NOMO-1 treated with DMSO at 0.1 percent for 48 hours (cell line): ENCODE data around the gene CPSF7.
"Not testable (repeated sequence)": the region's sequence is repeated elsewhere in the genome, so short reads cannot be mapped to it uniquely, and the experiment has no call there.

Source experiments
- DNase-seq: peaks from one replicate; lab custom pipeline; 2025; ENCODE audit not compliant: unreplicated experiment; lab: John Stamatoyannopoulos, UW

CPSF7 gene

GRCh38 chr11:61429691-61430582, at the start of gene CPSF7, which contains the start of gene SDHAF2:
CPSF7 (minus strand) TSS chr11:61429975; CDS start chr11:61429235, 740 bp downstream.
SDHAF2 (plus strand) TSS chr11:61430124; CDS start chr11:61430147, 23 bp downstream.
- DNase-seq, result peak; percentile 92

DNA sequence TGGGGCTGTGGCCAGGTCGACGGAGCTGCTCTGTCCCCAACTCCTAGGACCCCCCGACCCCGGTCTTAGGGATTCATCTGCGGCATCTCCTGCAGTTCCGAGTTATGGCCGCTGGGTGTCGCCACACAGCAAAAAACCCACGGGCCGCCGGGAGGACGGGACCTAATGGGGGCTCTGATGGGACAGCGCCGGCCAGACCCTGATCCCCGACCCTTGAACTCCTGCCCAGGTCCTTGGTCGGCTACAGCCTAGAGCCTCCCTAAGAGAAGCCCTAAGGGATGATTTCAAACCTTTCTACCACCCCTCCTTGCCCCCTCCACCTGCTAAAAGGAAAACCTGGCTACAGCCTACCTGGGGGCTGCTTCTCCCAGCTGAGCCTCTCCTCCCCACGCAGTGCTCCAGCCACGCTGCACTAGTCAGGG, 48.0 kb upstream of the CPSF7 start:
- DNase-seq, result peak; percentile 12

GRCh38 chr11:61477126-61477525, 47.4 kb upstream of the CPSF7 start:
- DNase-seq, result no peak

DNA sequence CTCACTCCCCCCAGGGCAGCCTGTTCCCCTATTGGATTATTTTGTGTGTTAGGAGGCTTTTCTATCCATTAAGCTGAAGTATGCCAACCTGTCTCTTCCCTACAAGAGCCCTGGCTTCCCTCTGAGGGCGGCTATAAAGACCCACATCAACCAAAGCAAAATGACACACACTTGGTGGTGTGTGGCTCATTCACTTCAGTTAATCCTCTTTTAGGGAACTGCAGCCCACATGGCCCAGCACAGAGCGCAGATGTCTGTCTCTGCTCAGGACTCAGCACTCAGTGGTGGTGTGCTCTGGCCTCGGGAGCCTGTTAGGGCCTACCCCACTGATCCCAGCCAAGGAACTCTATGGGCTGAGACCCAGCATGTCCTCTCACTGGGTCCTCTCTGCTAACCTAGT, 46.6 kb upstream of the CPSF7 start:
- DNase-seq, result no peak

- DNase-seq, result no peak
These were observed 45.7 kb upstream of the CPSF7 start for GRCh38 chr11:61475433-61475832.

DNA sequence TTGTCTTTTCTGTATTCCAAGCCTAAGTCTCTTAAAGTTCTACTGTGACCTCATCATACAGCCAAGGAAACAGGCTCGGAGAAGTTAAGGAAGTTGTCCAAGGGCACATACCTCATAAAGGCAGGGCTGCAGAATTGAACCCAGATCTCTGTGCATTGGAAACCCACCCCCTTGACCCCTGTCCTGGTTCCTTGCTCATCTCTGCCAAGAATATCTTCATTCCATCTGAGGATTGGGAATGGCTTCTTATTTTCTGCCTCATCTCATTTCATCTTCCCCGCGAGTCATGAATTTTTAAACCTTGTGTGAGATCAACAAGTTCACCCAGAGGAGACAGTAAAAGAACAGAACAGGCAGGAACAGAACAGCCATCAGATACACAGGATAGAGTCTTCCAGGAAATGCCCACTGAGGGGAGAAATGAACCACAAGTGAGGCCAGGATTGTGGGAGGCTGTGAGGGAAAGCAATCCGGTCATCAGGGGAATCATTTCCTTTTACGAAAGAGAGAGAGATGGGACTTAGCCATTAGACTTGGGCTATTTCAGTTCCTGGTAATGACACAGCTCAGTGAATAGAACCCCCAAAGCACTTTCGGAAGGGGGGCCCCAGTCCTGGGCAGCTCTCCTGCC, 44.4 kb upstream of the CPSF7 start:
- DNase-seq, result no peak

DNA sequence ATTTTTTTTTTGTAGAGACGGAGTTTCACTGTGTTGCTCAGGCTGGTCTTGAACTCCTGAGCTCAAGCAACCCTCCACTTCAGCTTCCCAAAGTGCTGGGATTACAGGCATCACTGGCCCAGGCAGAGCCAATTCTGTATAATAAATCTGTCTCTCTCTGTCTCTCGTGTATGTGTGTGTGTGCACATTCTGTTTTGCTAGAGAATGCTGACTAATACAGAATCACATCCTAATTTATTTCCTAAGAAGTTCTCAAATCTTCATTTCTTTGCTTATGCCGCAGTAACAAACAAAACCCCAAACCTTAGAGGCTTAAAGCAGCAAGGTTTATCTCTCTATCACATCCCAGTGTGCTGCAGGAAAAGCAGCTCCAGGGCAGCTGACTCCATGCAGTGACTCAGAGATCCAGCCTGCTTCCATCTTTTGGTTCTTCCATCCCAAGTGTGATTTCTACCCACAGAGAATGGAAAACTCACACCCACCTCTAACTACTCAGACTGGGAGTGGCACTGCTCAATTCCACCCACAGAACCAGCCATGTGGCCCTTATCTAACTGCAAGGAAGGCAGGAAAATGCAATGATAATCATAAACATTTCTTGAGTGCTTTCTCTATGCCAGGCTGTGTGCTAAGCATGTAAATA, 43.7 kb upstream of the CPSF7 start:
- no peak for DNase-seq

DNA sequence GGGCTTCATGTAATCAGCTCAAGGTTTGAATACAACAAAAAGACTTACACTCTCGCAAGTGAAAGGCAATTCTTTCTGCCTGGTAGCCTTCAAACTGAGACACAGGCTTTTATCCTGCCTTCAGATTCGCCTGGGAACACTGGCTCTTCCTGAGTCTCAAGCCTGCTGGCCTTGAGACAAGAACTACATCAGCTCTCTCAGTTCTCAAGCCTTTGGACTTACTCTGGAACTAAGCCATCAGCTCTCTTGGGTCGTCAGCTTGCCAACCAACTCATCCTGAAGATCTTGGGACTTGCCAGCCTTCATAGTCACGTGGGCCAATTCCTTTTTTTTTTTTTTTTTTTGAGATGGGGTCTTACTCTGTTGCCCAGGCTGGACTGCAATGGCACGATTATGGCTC, 43.1 kb upstream of the CPSF7 start:
- no peak for DNase-seq

- DNase-seq, result no peak
These were observed 42.5 kb upstream of the CPSF7 start for GRCh38 chr11:61472282-61472681.

DNA sequence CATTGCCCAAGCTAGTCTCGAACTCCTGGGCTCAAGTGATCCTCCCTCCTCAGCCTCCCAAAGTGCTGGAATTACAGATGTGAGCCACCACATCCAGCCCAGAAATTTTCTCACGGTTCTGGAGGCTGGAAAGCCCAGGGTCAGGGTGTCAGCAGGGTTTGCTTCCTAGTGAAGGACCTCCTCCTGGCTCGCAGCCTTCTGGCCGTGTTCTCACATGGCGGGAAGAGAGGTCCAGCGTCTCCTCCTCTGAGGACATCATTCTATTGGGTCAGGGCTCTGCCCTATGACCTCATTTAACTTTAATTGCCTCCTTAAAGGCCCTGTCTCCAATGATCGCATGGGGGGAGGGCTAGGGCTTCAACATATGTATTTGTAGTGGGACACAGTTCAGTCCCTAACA, 38.2 kb upstream of the CPSF7 start:
- no peak for DNase-seq

DNA sequence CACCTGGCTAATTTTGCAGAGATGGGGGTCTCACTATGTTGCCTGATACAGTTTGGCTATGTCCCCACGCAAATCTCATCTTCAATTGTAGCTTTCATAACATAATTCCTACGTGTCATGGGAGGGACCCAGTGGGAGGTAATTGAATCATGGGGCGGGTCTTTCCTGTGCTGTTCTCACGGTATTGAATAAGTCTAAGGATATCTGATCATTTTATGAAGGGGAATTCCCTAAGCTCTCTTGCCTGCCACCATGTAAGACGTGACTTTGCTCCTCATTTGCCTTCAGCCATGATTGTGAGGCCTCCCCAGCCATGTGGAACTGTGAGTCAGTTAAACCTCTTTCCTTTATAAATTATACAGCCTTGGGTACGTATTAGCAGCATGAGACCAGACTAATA, 37.8 kb upstream of the CPSF7 start:
- DNase-seq, result not testable (repeated sequence)

- DNase-seq, result no peak
These were observed 31.2 kb upstream of the CPSF7 start for GRCh38 chr11:61460986-61461385.

DNA sequence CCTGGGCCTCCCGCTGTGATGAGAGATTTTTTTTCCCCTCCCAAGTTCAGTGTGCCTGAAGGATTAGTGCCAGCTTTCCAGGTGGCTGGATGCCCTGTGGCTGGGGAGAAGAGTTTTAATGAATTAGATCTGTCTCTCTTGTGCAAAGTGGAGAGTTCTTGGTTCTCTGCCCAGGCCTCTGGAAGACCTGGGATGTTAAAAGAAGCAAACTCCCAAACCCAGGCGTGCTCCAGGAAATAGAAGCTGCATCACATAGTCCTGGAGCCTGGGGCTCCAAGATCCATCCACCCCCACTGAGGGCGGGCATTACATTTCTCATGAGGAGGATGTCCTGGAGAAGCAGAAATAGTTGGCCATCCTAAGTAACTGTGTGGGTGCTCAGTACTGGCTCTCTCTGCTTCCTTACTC, 30.7 kb upstream of the CPSF7 start:
- DNase-seq, result no peak

DNA sequence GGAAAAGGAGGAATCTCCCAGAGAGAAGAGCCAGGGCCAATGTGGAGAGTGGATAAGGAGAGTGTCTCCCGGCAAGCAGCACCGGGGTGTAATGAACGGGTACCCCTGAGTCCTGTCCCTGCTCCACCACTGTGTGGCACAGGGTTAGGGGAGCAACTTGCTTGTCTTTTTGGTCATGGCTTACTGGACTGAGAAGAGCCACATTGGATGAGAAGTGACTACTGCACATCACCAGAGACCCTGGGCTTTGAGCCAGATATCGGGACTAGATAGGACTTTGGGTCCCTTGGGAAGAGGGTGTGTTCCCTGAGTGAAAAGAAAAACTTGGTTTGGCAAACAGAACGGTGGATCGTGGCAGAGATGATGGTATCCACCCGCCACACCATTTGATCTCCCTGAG, 24.7 kb upstream of the CPSF7 start:
- no peak for DNase-seq

DNA sequence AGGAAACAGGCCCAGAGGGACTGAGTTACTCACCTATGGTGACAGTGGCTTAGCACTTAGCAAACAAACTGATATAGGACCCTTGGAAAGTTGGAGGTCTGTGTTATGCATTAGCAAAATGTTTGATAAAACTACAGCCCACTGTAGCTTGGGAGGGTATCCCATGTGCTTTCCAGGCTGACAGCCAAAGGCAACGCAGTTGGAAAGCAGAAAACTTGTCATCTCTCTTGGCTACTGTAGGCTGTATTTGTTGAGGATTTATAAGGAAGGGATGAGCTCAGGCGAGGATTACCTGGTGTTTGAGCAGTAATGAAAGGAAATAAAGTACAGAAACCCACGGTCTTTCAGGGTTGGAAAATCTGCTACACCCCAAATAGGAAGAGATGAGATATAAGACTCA, 23.9 kb upstream of the CPSF7 start:
- no peak for DNase-seq

DNA sequence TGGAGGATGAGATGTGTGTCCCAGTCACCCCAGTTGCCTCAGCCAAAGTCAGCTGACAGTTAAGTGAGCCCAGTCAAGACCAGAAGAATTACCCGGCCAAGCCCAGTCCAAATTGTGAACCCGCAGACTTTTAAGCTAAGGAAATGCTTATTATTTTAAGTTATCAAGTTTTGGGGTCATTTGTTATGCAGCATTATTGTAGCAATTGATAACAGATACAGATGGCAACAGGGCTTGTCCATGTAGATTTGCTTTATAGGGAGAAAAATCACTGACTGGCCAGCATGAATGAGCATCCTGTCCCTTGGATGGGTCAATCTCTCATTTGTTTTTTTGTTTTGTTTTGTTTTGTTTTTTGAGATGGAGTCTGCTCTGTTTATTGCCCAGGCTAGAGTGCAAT, 23.1 kb upstream of the CPSF7 start:
- no peak for DNase-seq

GRCh38 chr11:61448552-61448927, 18.8 kb upstream of the CPSF7 start:
- DNase-seq, result no peak

- DNase-seq, result no peak
These were observed 18.1 kb upstream of the CPSF7 start for GRCh38 chr11:61447601-61448551.

DNA sequence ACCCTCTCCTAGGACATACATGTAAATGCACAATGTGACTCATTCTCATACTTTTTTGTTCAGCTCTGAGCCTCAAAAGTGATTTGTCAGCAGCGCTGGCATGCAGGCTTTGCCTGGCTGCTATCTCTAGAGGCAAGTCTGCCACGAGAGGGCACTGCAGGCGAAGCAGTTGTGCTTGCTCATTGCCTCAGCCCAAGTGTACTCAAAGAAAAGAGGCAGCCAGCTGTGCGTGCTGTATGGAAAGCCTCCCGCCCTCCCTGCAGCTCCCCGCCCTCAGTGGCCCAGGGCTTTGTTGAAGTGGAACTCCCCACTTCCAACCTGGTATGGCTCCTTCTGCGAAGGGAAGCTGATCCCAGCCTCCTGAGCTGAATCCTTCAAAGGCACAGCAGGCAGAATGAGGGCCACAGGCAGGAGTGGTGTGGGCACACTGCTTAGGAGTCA, 16.5 kb upstream of the CPSF7 start:
- peak; percentile 11 for DNase-seq

DNA sequence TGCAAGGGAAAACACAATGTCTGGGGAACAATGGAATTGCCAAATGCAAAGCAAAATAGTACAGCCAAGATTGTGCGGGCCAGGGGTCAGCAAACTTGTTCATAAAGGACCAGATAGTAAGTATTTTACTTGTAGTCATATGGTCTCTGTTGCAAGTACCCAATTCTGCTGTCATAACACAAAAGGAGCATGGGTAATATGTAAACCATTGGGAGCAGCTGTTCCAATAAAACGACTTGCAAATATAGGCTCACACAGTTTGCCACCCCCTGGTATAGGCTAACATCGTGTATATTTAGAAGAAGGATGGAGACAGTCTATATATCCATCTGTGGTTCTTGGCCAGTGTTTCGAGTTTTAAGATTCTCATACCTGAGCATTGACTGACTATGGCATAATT, 15.7 kb upstream of the CPSF7 start:
- DNase-seq, result no peak

DNA sequence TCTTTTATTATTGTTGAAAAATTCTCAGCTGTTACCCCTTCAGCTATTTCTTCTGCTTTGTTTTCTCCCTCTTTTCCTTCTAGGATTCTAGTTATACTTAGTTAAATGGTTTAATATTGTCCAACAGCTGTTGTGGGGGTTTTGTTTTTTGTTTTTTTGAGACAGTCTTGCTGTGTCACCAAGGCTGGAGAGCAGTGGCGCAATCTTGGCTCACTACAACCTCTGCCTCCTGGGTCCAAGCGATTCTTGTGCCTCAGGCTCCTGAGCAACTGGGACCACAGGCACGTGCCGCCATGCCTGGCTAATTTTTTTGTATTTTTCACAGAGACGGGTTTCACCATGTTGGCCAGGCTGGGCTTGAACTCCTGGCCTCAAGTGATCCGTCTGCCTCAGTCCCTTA, 12.8 kb upstream of the CPSF7 start:
- no peak for DNase-seq
